Measurements from ENCODE around the gene PSMC2. TPM values are rescaled to one million over a fixed set of nuclear protein-coding genes. Genes with fewer than 3 reads are reported as not detected.
"Not testable (repeated sequence)": the region's sequence is repeated elsewhere in the genome, so short reads cannot be mapped to it uniquely, and the experiment has no call there.

PSMC2 gene
- total RNA-seq, 1 donor from 2014 or later, result 93.5 TPM

DNA sequence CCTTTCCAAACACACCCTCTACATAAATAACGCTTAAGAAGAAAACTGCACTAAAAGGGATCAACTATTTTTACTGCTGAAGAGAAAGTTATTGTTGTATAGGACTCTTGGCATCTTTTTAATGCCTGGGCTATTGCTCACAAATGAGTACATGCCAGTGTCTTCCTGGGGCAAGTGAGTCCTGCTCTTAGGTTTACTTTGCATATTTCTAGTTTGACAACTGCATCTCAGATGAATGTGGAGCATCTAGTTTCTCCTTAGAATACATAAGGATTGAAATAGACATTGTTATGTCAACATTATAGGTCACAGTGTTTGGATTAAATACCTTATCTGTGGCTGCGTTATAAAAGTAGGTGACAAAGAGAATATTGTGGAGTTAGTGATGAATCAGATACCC, 44.5 kb downstream of the PSMC2 start:
- H3K36me3 Mint-ChIP-seq (ENCODE audit: insufficient read depth), result no peaks in the 10 kb centered on the region
- H3K9me3 Mint-ChIP-seq (ENCODE audit: low read depth), result no peaks in the 10 kb centered on the region
- TF ChIP-seq, protein P1, sequence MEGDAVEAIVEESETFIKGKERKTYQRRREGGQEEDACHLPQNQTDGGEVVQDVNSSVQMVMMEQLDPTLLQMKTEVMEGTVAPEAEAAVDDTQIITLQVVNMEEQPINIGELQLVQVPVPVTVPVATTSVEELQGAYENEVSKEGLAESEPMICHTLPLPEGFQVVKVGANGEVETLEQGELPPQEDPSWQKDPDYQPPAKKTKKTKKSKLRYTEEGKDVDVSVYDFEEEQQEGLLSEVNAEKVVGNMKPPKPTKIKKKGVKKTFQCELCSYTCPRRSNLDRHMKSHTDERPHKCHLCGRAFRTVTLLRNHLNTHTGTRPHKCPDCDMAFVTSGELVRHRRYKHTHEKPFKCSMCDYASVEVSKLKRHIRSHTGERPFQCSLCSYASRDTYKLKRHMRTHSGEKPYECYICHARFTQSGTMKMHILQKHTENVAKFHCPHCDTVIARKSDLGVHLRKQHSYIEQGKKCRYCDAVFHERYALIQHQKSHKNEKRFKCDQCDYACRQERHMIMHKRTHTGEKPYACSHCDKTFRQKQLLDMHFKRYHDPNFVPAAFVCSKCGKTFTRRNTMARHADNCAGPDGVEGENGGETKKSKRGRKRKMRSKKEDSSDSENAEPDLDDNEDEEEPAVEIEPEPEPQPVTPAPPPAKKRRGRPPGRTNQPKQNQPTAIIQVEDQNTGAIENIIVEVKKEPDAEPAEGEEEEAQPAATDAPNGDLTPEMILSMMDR (IDR thresholded peaks at IDR 0.05; ENCODE audit: unreplicated experiment), result no peak
- no peaks in the 10 kb centered on the region for H3K27me3 Mint-ChIP-seq
- no peak overlapping the region for H3K4me3 Mint-ChIP-seq (ENCODE audit: low read depth)
- DNase-seq (ENCODE audit: low spot score, unreplicated experiment), result no peak
- H3K27ac Mint-ChIP-seq, result no peak overlapping the region
- H3K4me1 Mint-ChIP-seq (ENCODE audit: low read depth), result no peaks in the 10 kb centered on the region

- Mint-ChIP-seq H3K4me1 (ENCODE audit: low read depth) (no peaks in the 10 kb centered on the region), H3K27me3 (no peaks in the 10 kb centered on the region), H3K36me3 (ENCODE audit: insufficient read depth) (no peaks in the 10 kb centered on the region), H3K9me3 (ENCODE audit: low read depth) (no peaks in the 10 kb centered on the region), H3K27ac (no peak overlapping the region), H3K4me3 (ENCODE audit: low read depth) (no peak overlapping the region)
- TF ChIP-seq, protein P1 (IDR thresholded peaks at IDR 0.05; ENCODE audit: unreplicated experiment), result no peak
- no peak for DNase-seq (ENCODE audit: low spot score, unreplicated experiment)
These were observed 47.1 kb downstream of the PSMC2 start for GRCh38 chr7:103394566-103394965.

GRCh38 chr7:103395071-103395470, 47.6 kb downstream of the PSMC2 start:
- no peak overlapping the region for H3K27ac Mint-ChIP-seq
- DNase-seq (ENCODE audit: low spot score, unreplicated experiment), result no peak

DNA sequence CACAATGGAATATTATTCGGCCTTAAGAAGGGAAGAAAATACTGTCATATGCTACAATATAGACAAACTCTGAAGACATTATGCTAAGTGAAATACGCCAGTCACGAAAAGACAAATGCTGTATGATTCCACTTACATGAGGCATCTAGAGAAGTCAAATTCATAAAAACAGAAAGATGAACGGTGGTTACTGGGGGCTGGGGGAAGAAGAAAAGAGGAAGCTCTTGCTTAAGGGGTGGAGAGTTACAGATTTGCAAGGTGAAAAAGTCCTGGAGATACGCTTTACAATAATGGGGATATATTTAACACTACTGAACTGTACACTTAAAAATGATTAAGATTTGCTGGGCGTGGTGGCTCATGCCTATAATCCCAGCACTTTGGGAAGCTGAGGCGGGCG, 49.0 kb downstream of the PSMC2 start:
- no peak overlapping the region for H3K4me3 Mint-ChIP-seq (ENCODE audit: low read depth)
- TF ChIP-seq, protein P1 (IDR thresholded peaks at IDR 0.05; ENCODE audit: unreplicated experiment), result no peak
- H3K36me3 Mint-ChIP-seq (ENCODE audit: insufficient read depth), result no peaks in the 10 kb centered on the region
- no peaks in the 10 kb centered on the region for H3K27me3 Mint-ChIP-seq
- DNase-seq (ENCODE audit: low spot score, unreplicated experiment), result no peak
- no peaks in the 10 kb centered on the region for H3K9me3 Mint-ChIP-seq (ENCODE audit: low read depth)
- H3K27ac Mint-ChIP-seq, result no peak overlapping the region
- H3K4me1 Mint-ChIP-seq (ENCODE audit: low read depth), result no peaks in the 10 kb centered on the region

More at GRCh38 chr7:103395071-103395470, 47.6 kb downstream of the PSMC2 start:
- H3K4me3 Mint-ChIP-seq (ENCODE audit: low read depth), result no peak overlapping the region
- no peaks in the 10 kb centered on the region for H3K4me1 Mint-ChIP-seq (ENCODE audit: low read depth)
- H3K27me3 Mint-ChIP-seq, result no peaks in the 10 kb centered on the region
- TF ChIP-seq, protein P1 (IDR thresholded peaks at IDR 0.05; ENCODE audit: unreplicated experiment), result no peak
- no peaks in the 10 kb centered on the region for H3K9me3 Mint-ChIP-seq (ENCODE audit: low read depth)
- no peaks in the 10 kb centered on the region for H3K36me3 Mint-ChIP-seq (ENCODE audit: insufficient read depth)

GRCh38 chr7:103398483-103399127, 51.2 kb downstream of the PSMC2 start:
- Mint-ChIP-seq H3K9me3 (ENCODE audit: low read depth) (peaks cover 7% of the 10 kb centered on the region), H3K27me3 (no peaks in the 10 kb centered on the region), H3K4me3 (ENCODE audit: low read depth) (no peak overlapping the region), H3K36me3 (ENCODE audit: insufficient read depth) (no peaks in the 10 kb centered on the region), H3K4me1 (ENCODE audit: low read depth) (no peaks in the 10 kb centered on the region), H3K27ac (peak overlapping the region; percentile 7)
- TF ChIP-seq, protein P1 (IDR thresholded peaks at IDR 0.05; ENCODE audit: unreplicated experiment), result no peak
- DNase-seq (ENCODE audit: low spot score, unreplicated experiment), result no peak

DNA sequence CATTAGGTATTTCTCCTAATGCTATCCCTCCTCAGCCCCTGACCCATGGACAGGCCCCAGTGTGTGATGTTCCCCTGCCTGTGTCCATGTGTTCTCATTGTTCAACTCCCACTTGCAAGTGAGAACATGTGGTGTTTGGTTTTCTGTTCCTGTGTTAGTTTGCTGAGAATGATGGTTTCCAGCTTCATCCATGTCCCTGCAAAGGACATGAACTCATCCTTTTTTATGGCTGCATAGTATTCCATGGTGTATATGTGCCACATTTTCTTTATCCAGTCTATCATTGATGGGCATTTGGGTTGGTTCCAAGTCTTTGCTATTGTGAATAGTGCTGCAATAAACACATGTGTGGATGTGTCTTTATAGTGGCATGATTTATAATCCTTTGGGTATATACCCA, 52.2 kb downstream of the PSMC2 start:
- H3K27me3 Mint-ChIP-seq; H3K4me1 Mint-ChIP-seq (ENCODE audit: low read depth); H3K27ac Mint-ChIP-seq; H3K4me3 Mint-ChIP-seq (ENCODE audit: low read depth); H3K36me3 Mint-ChIP-seq (ENCODE audit: insufficient read depth); DNase-seq (ENCODE audit: low spot score, unreplicated experiment): not testable (repeated sequence)
- H3K9me3 Mint-ChIP-seq (ENCODE audit: low read depth), result peaks cover 11% of the 10 kb centered on the region

- not testable (repeated sequence) for H3K4me3 Mint-ChIP-seq (ENCODE audit: low read depth); H3K36me3 Mint-ChIP-seq (ENCODE audit: insufficient read depth); H3K4me1 Mint-ChIP-seq (ENCODE audit: low read depth); H3K27me3 Mint-ChIP-seq; H3K27ac Mint-ChIP-seq; DNase-seq (ENCODE audit: low spot score, unreplicated experiment)
- H3K9me3 Mint-ChIP-seq (ENCODE audit: low read depth), result peaks cover 13% of the 10 kb centered on the region
These were observed 58.6 kb downstream of the PSMC2 start for GRCh38 chr7:103405789-103406613.
